Activated CD8-positive, alpha-beta memory T cell treated with anti-CD3 and anti-CD28 coated beads, Interleukin-2, amount 50 U/mL, for 1 hour (primary cell): ENCODE data around the gene PPP1R12A.

Experiments
- DNase-seq: peaks from one replicate; pipeline ENCODE4 v3.0.0-alpha.2; 2020; ENCODE audit errors: extremely low read depth

The PPP1R12A gene

GRCh38 chr12:79935624-79936345 lies 888 bp upstream of the PPP1R12A start:
- no peak for DNase-seq

GRCh38 chr12:79934281-79935020 lies 446 bp downstream of the PPP1R12A start:
- DNase-seq = peak; percentile 4

DNA sequence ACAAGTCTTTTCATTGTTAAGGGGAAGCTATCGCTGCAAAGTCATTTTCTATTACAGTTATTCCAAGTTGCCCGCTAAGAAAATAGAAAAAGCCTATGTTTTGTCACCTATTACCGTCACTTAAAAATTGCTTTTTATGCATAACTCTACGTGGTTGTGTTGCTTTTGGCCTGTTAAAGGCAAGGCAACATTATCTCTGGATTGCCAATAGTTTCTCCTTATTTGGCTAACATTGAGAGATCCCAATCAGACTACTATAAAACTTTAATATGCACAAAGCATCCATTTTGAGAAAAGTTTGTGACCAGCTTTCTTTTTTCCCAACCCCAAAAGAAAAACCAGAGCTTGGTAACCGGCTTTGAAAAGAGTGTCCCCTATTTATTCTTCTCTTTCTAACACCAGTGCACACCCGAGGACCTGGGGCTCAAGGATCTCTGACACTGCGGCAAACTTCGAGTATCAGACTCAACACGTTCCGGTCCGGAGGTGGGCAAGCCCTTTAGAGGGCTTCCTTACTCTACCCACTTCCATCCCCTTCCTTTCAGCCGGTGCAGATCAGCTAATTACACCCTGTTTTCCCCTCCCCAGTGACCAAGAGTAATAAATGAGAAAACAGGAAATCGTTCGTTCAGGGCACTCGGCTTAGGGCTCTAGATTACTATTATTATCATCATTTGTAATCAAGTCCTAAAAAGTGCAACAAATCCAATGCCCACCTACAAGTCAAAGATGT lies 1.2 kb downstream of the PPP1R12A start:
- peak; percentile 2 for DNase-seq

GRCh38 chr12:79933043-79933442 lies 1.9 kb downstream of the PPP1R12A start:
- no peak for DNase-seq

DNA sequence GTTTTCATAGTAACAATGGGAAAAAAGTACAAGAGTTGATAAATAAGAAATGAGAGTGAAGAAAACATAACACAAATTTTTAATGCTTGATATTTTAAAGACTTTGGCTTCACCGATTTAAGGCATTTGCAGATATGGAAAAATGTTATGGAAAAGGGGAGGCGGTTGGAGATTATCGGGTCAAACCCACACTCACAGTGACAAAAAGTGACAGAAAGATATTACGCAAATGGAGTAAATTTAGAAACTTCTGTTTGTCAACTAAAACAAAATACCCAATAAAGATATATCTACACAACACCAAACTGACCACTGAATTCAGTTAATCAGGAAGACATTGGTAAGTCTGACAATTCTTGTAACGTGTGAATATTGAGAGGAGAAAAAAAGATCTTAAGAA lies 2.5 kb downstream of the PPP1R12A start:
- no peak for DNase-seq

DNA sequence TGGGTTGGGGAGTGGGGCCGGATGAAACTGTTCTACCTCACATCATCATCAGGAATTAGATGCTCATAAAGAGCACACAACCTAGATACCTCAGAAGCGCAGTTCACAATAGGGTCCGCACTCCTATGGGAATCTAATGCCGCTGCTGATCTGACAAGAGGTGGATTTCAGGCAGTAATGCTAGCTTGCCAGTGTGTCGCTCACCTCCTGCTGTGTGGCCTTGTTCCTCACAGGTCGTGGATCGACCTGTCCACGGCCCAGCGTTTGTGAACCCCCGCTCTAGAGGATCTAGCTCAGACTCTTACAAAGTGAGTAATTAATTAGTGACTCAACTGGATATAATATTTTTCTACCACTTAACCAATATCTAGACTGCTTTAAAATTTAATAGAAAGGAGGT lies 5.8 kb downstream of the PPP1R12A start:
- DNase-seq = no peak

DNA sequence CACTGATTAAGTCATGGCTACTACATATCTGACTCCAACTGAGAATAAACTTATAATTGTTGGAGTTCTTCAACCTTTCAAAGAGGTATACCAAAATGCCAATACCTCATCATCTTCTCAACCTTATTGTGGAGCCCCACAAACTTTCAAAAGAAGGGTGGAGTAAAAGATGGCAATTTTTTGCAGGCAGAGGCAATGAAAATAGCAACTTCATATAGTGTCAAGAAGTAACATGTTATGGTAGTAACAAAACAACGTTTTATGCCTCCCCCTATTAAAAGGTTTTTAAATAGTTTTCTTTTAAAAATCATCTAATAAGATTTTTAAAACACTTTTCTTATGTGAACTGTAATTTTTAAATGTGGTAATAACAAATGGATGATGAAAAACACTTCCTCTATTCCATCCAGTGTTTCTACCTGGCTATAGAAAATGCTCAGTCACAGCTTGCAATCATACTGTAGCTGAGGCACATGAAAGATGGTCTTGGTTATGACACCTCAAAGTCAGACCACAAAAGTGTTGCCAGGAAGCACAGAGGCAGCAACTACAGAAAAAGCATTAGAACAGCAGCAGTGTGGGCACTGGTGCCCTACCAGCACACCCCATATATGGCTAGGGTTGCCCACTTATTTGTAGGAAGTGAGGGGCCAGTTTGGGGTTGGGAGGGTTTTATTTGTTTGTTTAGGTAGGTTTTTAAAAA lies 7.0 kb downstream of the PPP1R12A start:
- peak; percentile 18 for DNase-seq

- DNase-seq = no peak
These were observed 7.9 kb downstream of the PPP1R12A start for GRCh38 chr12:79926951-79927350.

GRCh38 chr12:79925492-79925891 lies 9.4 kb downstream of the PPP1R12A start:
- DNase-seq = no peak

DNA sequence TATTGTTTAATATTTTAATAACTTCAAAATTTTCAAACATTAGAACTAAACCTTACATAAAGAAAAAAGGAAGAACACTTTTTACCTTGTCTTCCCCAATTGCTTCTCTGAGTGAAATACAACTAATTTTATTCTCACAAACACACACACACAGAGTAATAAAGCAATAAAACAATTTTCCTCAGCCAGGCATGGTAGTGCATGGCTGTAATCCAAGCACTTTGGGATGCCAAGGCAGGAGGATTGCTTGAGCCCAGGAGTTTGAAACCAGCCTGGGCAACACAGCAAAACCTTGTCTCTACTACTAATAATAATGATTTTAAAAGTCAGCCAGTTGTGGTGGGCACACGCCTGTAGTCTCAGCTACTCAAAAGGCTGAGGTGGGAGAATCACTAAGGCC lies 13.1 kb downstream of the PPP1R12A start:
- DNase-seq = no peak

DNA sequence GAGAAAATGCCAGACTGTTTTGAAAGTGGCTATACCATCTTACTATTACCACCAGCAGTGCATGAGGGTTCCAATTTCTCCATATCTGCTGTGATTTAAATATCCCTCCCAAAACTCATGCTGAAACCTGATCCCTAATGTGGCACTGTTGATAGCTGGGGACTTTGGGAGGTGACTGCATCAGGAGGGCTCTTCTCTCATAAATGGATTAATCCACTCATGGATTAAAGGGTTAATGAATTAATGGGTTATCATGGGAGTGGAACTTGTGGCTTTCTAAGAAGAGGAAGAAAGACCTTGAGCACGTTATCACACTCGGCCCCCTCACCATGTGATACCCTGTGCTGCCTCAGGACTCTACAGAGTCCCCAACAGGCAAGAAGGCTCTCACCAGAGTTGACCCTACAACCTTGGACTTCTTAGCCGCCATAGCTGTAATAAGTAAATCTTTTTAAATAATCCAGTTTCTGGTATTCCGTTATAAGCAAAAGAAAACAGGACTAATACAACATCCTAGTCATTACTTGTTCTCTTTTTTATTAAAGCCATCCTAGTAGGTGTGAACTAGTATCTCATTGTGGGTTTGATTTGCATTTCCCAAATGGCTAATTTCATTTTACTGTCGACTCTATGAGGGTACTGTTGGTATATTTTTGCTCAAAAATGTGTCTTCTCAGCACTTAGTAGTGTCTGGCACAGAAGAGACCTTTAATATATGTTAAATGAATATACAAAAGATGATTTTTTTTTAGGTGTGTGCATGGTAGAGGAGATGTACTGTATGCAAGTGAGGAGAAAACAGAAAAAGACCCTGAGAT lies 14.3 kb downstream of the PPP1R12A start:
- no peak for DNase-seq

GRCh38 chr12:79919762-79920161 lies 15.1 kb downstream of the PPP1R12A start:
- no peak for DNase-seq

DNA sequence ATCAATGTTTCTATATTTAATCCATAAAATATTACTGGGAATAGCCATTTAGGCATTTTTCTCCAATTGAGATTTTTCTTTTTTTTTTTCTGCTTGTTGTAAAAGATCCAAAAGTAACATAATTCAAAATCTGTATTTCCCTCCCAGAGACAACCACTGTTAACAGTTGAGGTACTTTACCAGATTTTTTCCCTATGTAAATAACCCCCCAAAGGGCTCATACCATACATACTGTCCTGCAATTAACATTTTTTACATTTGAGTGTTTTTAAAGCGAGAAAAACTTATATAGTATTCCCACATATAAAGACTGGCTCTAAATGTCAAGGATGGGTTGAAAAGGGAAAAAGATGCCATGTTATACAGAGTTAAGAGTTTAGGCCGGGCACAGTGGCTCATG lies 18.1 kb downstream of the PPP1R12A start:
- no peak for DNase-seq

DNA sequence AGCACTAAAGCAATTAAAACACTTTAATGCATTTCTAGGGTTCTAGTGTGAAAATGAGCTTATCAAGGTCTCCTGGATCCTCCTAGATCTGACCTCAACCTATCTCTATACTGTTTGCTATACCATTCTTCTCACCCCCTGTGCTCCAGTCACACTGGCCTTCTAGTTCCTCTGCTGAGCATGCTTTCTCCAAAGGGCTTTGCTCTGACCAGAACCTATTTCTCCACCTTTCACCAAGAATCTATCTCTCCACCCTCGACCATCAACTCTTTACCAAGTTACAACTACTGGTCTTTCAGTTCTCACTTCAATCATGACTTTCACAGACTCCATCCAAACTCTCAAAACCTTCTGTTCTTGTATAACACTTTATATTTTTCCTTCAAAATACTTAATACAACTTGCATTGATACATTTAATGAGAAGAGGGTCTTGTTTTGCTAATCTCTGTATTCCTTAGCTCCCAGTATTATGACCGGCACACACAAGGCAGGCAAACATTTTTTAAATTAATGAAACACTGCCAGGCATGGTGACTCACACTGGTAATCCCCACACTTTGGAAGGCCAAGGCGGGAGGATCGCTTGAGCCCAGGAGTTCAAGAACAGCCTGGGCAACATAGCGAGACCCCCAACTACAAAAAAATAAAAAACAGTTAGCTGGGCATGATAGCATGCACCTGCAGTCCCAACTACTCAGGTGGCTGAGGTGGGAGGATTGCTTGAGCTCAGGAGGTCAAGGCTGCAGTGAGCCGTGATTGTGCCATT lies 22.8 kb downstream of the PPP1R12A start:
- DNase-seq = no peak

DNA sequence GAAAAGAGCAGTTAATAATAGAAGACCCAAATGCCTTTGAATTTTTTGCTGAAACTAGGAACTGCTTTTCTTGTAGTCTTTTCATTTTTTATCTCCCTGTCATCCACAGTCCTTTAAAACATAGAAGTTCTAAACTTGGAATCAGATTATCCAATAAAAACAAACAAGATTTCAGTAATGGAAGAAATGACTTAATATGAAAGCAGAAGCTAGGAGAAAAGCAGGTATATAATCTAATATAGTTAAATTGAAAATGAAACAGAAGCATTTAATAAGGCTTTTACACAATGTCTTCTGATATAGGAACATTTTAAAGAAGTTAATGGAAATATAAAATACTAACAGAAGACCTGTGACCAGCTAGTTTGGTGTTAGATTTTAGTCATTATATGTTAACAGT lies 26.5 kb downstream of the PPP1R12A start:
- no peak for DNase-seq

DNA sequence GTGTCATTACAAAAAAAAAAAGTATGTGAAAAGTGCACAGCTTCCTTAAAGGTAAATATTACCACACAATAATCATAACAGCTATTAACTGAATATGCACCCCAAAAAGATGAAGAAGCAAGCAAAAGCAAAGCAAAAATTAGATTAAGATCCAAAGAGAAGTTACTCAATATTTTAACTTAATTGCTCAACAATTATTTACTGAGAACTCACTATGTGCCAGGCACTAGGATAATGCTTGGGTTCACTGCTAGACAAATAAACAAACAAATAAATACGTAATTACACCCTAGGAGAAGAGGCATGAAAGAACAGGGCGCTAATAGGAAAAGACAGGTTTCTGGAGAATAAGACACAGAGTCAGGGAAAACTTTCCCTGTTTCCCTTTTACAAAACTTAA lies 33.4 kb downstream of the PPP1R12A start:
- DNase-seq = no peak

DNA sequence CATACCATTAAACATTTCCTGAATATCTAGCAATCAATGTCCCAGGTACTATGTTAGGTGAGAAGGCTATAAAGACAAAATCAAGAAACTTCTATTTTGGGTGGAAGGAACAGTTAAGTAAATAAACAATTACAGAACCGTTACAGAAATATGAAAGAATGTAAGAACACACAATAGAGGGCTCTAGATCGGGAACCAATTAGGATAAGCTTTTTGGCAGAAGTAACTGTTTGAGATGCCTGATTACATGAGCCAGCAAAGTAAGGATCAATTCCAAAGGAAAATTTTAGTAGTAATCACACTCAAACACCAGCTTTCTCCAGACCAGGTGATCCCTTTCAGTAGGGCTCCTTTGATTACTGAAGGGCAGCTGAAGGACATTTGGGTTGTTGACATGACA lies 33.9 kb downstream of the PPP1R12A start:
- DNase-seq = no peak

DNA sequence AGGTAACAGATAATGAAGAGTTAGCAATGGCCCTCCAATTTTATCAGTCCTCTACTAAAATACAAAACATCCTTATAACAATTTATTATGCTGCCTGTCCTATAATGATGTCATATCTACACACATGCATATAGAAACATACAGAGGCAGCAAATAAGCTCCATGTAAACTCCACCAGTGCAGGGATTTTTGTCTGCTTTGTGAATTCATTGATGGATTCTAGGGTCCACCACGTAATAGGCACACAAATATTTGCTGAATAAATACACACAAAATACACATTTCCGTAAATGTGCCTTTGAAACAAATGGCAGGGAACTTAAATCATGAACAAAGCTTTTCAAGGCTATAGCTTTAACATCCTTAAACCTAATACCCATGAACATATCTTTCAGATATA lies 34.7 kb downstream of the PPP1R12A start:
- DNase-seq = no peak

GRCh38 chr12:79897617-79898016 lies 37.3 kb downstream of the PPP1R12A start:
- DNase-seq = no peak

DNA sequence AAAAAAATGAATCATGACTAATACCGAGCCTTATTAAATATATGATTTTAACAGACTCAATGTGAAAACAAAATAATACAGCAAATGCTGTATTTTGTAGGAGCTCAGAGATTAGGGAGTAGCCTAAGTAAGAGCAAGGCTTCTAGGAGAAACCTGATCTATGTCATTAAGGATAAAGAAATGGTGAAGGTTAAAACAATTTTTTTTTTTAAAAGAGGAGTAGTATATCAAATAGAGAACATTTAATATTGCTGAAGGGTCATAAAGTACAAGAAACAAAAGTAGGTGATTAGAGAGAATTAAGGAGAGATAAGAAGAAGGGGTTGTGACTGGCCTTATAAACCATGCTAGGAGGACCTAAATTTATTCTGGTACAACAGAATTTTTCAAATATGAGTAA lies 39.1 kb downstream of the PPP1R12A start:
- DNase-seq = no peak

GRCh38 chr12:79895071-79895470 lies 39.8 kb downstream of the PPP1R12A start:
- no peak for DNase-seq
